ENCODE measurements around the gene PCED1B.
"Not testable (repeated sequence)": the region's sequence is repeated elsewhere in the genome, so short reads cannot be mapped to it uniquely, and the experiment has no call there.

PCED1B gene

DNA sequence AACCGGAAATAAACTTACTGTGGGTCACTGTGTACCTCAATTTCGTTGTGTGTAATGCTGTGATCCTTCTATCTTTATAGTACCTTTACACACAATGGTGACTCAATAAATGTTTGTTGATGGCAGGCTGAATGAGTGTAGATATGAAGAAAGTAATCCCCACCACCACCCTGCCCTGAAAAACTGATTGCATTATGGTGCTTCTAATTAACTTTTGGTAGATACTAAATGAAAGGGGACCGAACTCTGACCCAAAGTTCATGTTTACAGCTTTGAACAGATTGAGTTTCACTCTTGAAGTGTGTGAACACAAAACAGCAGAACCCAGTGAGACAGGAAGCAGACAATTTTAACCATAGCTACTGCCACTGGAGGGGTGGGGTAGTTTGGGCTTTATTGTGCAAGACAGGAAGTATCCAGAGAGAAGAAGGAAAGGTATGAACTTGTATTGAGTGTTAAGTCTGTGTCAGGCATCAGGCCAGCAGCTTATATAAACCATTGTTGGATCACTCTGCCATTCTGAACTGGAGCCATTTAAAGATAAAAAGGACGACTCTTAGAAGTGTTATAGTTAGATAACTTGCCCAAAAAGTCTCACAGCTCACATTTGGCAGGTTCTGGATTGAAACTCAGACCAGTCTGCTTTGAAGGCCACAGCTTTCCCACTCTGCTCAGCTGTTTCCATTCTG, 197.3 kb downstream of the PCED1B start:
- DNase-seq (ENCODE audit: low spot score) = no peak

GRCh38 chr12:47277972-47278448, 198.6 kb downstream of the PCED1B start:
- DNase-seq (ENCODE audit: low spot score) = peak; percentile 90

DNA sequence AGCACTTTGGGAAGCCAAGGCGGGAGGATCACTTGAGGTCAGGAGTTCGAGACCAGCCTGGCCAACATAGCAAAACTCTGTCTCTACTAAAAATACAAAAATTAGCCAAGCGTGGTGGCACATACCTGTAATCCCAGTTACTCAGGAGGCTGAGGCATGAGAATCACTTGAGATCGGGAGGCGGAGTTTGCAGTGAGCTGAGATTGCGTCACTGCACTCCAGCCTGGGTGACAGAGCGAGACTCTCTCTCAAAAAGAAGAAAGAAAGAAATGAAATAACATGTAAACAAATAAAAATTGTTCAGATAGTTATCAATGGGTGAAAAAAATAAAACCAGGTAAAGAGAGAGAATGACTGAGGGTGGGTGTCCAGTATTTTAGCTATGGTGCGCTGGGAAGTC, 200.3 kb downstream of the PCED1B start:
- DNase-seq (ENCODE audit: low spot score) = not testable (repeated sequence)

DNA sequence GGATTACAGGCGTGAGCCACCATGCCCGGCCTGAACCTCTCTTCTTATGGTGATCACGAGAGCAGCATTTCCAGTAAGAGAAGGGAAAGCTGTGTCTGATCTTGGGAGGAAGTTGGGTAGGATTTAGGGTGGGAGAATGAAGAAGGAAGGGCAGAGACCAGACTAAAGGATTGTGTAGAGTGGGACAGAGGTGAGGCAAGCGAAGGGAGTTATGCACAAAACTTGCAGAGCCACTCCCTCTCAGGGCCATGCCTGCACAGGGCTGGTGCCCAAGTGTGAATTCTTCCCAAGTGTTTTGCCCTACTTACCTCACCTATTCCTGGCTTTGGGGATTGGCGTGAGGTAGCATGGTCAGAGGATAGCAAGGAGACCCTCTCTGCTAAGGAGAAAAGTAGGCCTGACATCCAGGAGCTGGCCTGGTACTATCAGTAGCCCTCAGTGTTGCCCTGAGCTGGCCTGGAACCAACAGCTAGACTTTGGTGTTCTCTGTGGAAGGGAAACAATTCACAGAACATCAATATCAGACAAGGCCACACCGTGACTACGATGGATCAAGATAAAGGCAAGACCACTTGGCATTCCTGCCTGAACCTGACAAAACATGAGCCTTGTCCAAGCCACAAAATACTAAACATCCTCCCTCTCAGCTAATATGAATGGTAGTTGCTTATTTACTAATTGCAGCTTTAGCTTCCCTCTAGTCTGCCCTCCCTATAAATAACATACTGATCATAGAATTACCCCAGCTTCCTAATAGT, 201.3 kb downstream of the PCED1B start:
- DNase-seq (ENCODE audit: low spot score) = no peak

DNA sequence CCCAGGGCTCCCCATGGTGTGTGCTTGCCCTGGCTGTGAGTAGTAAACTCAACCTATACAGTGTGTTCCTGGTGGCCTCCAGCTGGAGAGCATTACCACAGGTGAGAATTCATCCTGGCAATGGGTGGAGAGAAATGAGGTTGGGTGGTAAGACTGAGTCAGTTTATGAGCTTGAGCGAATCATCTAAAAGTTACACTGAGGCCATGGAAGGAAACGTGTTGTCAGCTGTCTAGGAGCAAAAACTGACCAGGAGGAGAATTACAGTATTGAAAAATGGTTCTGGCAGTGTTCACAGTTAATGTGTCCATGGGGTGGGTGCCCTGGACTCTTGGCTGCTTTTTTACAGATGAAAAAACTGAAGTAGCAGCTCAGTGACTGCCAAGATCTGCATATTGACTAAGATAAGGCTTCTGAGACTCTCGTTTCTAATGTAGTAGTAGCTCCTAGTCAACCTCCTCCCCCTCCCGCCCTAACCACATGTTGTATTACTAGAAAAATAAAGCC, 202.3 kb downstream of the PCED1B start:
- no peak for DNase-seq (ENCODE audit: low spot score)

- no peak for DNase-seq (ENCODE audit: low spot score)
Measured at GRCh38 chr12:47282206-47282605, 202.8 kb downstream of the PCED1B start.

Data from COLO829 (cell line).